Trophoblast cell (in vitro differentiated cells and primary cell): ENCODE data around the gene TMEM97.

Source experiments
- DNase-seq, 2 donors: peaks; one replicate each; pipeline ENCODE4 v3.0.0-alpha.2; 2016
- H2AFZ ChIP-seq: 2 replicates; pipeline ENCODE4 v1.6.1; 2013; ENCODE audit warnings: low read length, moderate library complexity, mild to moderate bottlenecking; ENCODE audit not compliant: insufficient read depth, poor library complexity
- H2AK5ac ChIP-seq: 2 replicates; pipeline ENCODE4 v1.6.1; 2013; ENCODE audit warnings: mild to moderate bottlenecking, low read length
- H2BK120ac ChIP-seq: 2 replicates; pipeline ENCODE4 v1.6.1; 2013; ENCODE audit warnings: low read length, mild to moderate bottlenecking, moderate library complexity; ENCODE audit not compliant: insufficient read depth, poor library complexity
- H2BK12ac ChIP-seq: 2 replicates; pipeline ENCODE4 v1.6.1; 2013; ENCODE audit warnings: mild to moderate bottlenecking, low read length, moderate library complexity
- H2BK5ac ChIP-seq: 2 replicates; pipeline ENCODE4 v1.6.1; 2013; ENCODE audit warnings: low read length, low read depth, moderate library complexity, mild to moderate bottlenecking; ENCODE audit not compliant: poor library complexity
- H3K14ac ChIP-seq: 2 replicates; pipeline ENCODE4 v1.6.1; 2013; ENCODE audit warnings: mild to moderate bottlenecking, low read length
- H3K18ac ChIP-seq: 2 replicates; pipeline ENCODE4 v1.6.1; 2013; ENCODE audit warnings: mild to moderate bottlenecking, low read length
- H3K23ac ChIP-seq: 2 replicates; pipeline ENCODE4 v1.6.1; 2013; ENCODE audit warnings: low read length
- H3K27ac ChIP-seq: 2 replicates; pipeline ENCODE4 v1.5.1; 2013; ENCODE audit warnings: low read depth, mild to moderate bottlenecking, inconsistent platforms, low read length, moderate library complexity
- H3K27me3 ChIP-seq: 2 replicates; pipeline ENCODE4 v1.6.1; 2013; ENCODE audit warnings: inconsistent platforms, mild to moderate bottlenecking, low read length, moderate library complexity; ENCODE audit not compliant: insufficient read depth
- H3K36me3 ChIP-seq, 2 experiments: 1 replicate in 1 of 2; 2 replicates in 1 of 2; pipeline ENCODE4 v1.6.1; 2013; ENCODE audit warnings: low read length in 2 of 2, mild to moderate bottlenecking in 2 of 2, moderate library complexity in 1 of 2; ENCODE audit not compliant: insufficient read depth in 2 of 2, control insufficient read depth in 1 of 2
- H3K4ac ChIP-seq: 2 replicates; pipeline ENCODE4 v1.6.1; 2013; ENCODE audit warnings: low read depth, mild to moderate bottlenecking, low read length, moderate library complexity
- H3K4me1 ChIP-seq, 2 experiments: 1 replicate in 1 of 2; 2 replicates in 1 of 2; pipeline ENCODE4 v1.6.1; 2013; ENCODE audit warnings: low read length in 2 of 2, mild to moderate bottlenecking in 2 of 2, moderate library complexity in 1 of 2; ENCODE audit not compliant: insufficient read depth in 2 of 2, control insufficient read depth in 1 of 2
- H3K4me2 ChIP-seq: 2 replicates; pipeline ENCODE4 v1.6.1; 2013; ENCODE audit warnings: inconsistent platforms, mild to moderate bottlenecking, low read length, moderate library complexity
- H3K4me3 ChIP-seq: 2 replicates; pipeline ENCODE4 v1.5.1; 2013; ENCODE audit warnings: mild to moderate bottlenecking, low read depth, low read length, inconsistent platforms
- H3K79me1 ChIP-seq: one replicate; pipeline ENCODE4 v1.6.1; 2013; ENCODE audit warnings: low read length
- H3K79me2 ChIP-seq: 2 replicates; pipeline ENCODE4 v1.6.1; 2013; ENCODE audit warnings: low read length, mild to moderate bottlenecking; ENCODE audit not compliant: control insufficient read depth, insufficient read depth, poor library complexity
- H3K9ac ChIP-seq: 2 replicates; pipeline ENCODE4 v1.6.1; 2013; ENCODE audit warnings: mild to moderate bottlenecking, low read length
- H3K9me3 ChIP-seq: 2 replicates; pipeline ENCODE4 v1.6.1; 2013; ENCODE audit warnings: low read depth, mild to moderate bottlenecking, control low read depth, inconsistent platforms, low read length; ENCODE audit not compliant: insufficient read depth
- H4K12ac ChIP-seq: 2 replicates; pipeline ENCODE4 v1.6.1; 2013; ENCODE audit warnings: low read depth, mild to moderate bottlenecking, low read length, moderate library complexity
- H4K8ac ChIP-seq: 2 replicates; pipeline ENCODE4 v1.6.1; 2013; ENCODE audit warnings: low read depth, mild to moderate bottlenecking, low read length, moderate library complexity
- H4K91ac ChIP-seq: one replicate; pipeline ENCODE4 v1.6.1; 2013; ENCODE audit warnings: low read depth, mild to moderate bottlenecking, low read length, moderate library complexity
- WGBS: extraction: QIAGEN DNeasy Blood & Tissue Kit; methylation state at CpG from one replicate; pipeline ENCODE4 v1.1.7; 2013; ENCODE audit warnings: missing lambda C conversion rate; ENCODE audit not compliant: insufficient read length, insufficient coverage; ENCODE audit errors: extremely low coverage; 5-methylcytosine and 5-hydroxymethylcytosine counted together

TMEM97 gene

GRCh38 chr17:28334666-28335200, 15.7 kb downstream of the TMEM97 start:
- Histone ChIP-seq H3K4me2 (peak overlapping the region; percentile 83), H3K9me3 (peaks cover 2% of the 10 kb centered on the region), H2AK5ac (peak overlapping the region; percentile 51), H3K36me3 (peaks cover 14 to 19% of the 10 kb centered on the region in 2 experiments), H3K18ac (peak overlapping the region; percentile 79), H2BK12ac (no peak overlapping the region), H3K79me2 (peaks cover 22% of the 10 kb centered on the region), H3K4me3 (peak overlapping the region; percentile 94), H2AFZ (peak overlapping the region; percentile 51), H4K8ac (peak overlapping the region; percentile 78), H3K27me3 (no peaks in the 10 kb centered on the region), H3K27ac (no peak overlapping the region), H3K4me1 (peaks cover 20 to 25% of the 10 kb centered on the region in 2 experiments), H3K9ac (peak overlapping the region; percentile 81), H2BK120ac (peak overlapping the region; percentile 37), H3K4ac (peak overlapping the region; percentile 35), H4K12ac (no peak overlapping the region), H2BK5ac (peak overlapping the region; percentile 42), H3K23ac (no peak overlapping the region), H3K14ac (peak overlapping the region; percentile 71), H4K91ac (peak overlapping the region; percentile 49), H3K79me1 (peaks cover 11% of the 10 kb centered on the region)
- DNase-seq: peak in 1 of 2 donors; percentile 46
- WGBS: no CpG with 5 or more reads among the region's 18 CpGs

GRCh38 chr17:28335201-28335958, 16.4 kb downstream of the TMEM97 start, which contains the start of the genes IFT20 and TNFAIP1:
Gene IFT20 (minus strand): TSS chr17:28335472. CDS start chr17:28331985, 3,487 bp downstream.
Gene TNFAIP1 (plus strand): TSS chr17:28335761. CDS start chr17:28339522, 3,761 bp downstream.
- Histone ChIP-seq H3K4me1 (peaks cover 20 to 25% of the 10 kb centered on the region in 2 experiments), H3K79me1 (peaks cover 11% of the 10 kb centered on the region), H4K12ac (peak within 1 kb of the TSS; percentile 96), H3K23ac (no peak within 1 kb of the TSS), H4K91ac (peak within 1 kb of the TSS; percentile 99), H3K79me2 (peaks cover 22% of the 10 kb centered on the region), H3K27me3 (no peaks in the 10 kb centered on the region), H2AFZ (peak within 1 kb of the TSS; percentile 85), H3K18ac (peak within 1 kb of the TSS; percentile 96), H3K36me3 (peaks cover 20 to 24% of the 10 kb centered on the region in 2 experiments), H4K8ac (peak within 1 kb of the TSS; percentile 97), H3K27ac (peak within 1 kb of the TSS; percentile 96), H3K14ac (peak within 1 kb of the TSS; percentile 97), H3K9me3 (peaks cover 3% of the 10 kb centered on the region), H3K9ac (peak within 1 kb of the TSS; percentile 82), H2BK120ac (peak within 1 kb of the TSS; percentile 95), H2BK5ac (peak within 1 kb of the TSS; percentile 96), H3K4me3 (peak within 1 kb of the TSS; percentile 94), H3K4me2 (peak within 1 kb of the TSS; percentile 85), H2BK12ac (peak within 1 kb of the TSS; percentile 78), H2AK5ac (peak within 1 kb of the TSS; percentile 97), H3K4ac (peak within 1 kb of the TSS; percentile 87)
- peak; percentile 100 for DNase-seq
- no CpG with 5 or more reads among the region's 62 CpGs for WGBS

GRCh38 chr17:28335959-28336871, 17.2 kb downstream of the TMEM97 start:
- Histone ChIP-seq H3K79me2 (peaks cover 22% of the 10 kb centered on the region), H3K27me3 (no peaks in the 10 kb centered on the region)
- WGBS: no CpG with 5 or more reads among the region's 29 CpGs

More at GRCh38 chr17:28335959-28336871, 17.2 kb downstream of the TMEM97 start:
- Histone ChIP-seq H2AK5ac (peak overlapping the region; percentile 97), H3K18ac (peak overlapping the region; percentile 96), H2AFZ (peak overlapping the region; percentile 85), H2BK120ac (peak overlapping the region; percentile 95), H4K8ac (peak overlapping the region; percentile 97), H3K4me1 (peaks cover 20 to 25% of the 10 kb centered on the region in 2 experiments), H3K27ac (peak overlapping the region; percentile 96), H3K14ac (peak overlapping the region; percentile 97), H4K91ac (peak overlapping the region; percentile 99), H2BK5ac (peak overlapping the region; percentile 96), H3K4me3 (peak overlapping the region; percentile 89), H3K9ac (peak overlapping the region; percentile 82), H3K79me1 (peaks cover 11% of the 10 kb centered on the region), H2BK12ac (peak overlapping the region; percentile 78), H3K4ac (peak overlapping the region; percentile 87), H3K23ac (no peak overlapping the region), H3K36me3 (peaks cover 26 to 29% of the 10 kb centered on the region in 2 experiments), H4K12ac (peak overlapping the region; percentile 96), H3K4me2 (peak overlapping the region; percentile 85), H3K9me3 (peaks cover 4% of the 10 kb centered on the region)
- DNase-seq: peak; percentile 74 to 85
